NCI-H128 (cell line): ENCODE results near the gene UROD.

Experiments
- DNase-seq: peaks from one replicate; lab custom pipeline; 2025; ENCODE audit not compliant: unreplicated experiment; lab: John Stamatoyannopoulos, UW

Gene UROD

GRCh38 chr1:45008076-45008475, 4.0 kb upstream of the UROD start:
- DNase-seq, result no peak

- DNase-seq, result no peak
Measured at GRCh38 chr1:45008516-45008915, 3.5 kb upstream of the UROD start.

- no peak for DNase-seq
Measured at GRCh38 chr1:45009296-45009865, 2.7 kb upstream of the UROD start.

GRCh38 chr1:45009956-45010854, 1.8 kb upstream of the UROD start:
- peak; percentile 37 for DNase-seq

GRCh38 chr1:45010855-45011811, 921 bp upstream of the UROD start, which contains the start of gene HECTD3:
HECTD3 (minus strand) TSS chr1:45011324; CDS start chr1:45011257, 67 bp downstream.
- peak; percentile 47 for DNase-seq

GRCh38 chr1:45012639-45013278, 705 bp downstream of the UROD start:
- no peak for DNase-seq

- DNase-seq, result no peak
Measured at GRCh38 chr1:45013551-45014209, 1.6 kb downstream of the UROD start.

- peak; percentile 61 for DNase-seq
Measured at GRCh38 chr1:45014321-45015028, 2.4 kb downstream of the UROD start.

- DNase-seq, result no peak
Measured at GRCh38 chr1:45015683-45016082, 3.6 kb downstream of the UROD start.

- DNase-seq, result no peak
Measured at GRCh38 chr1:45016090-45016697, 4.1 kb downstream of the UROD start.

- no peak for DNase-seq
Measured at GRCh38 chr1:45016767-45017166, 4.7 kb downstream of the UROD start.

- DNase-seq, result peak; percentile 28
Measured at GRCh38 chr1:45018599-45019230, 6.7 kb downstream of the UROD start.

- no peak for DNase-seq
Measured at GRCh38 chr1:45023663-45024062, 11.6 kb downstream of the UROD start.

- no peak for DNase-seq
Measured at GRCh38 chr1:45026446-45026845, 14.4 kb downstream of the UROD start.

GRCh38 chr1:45032837-45033236, 20.8 kb downstream of the UROD start:
- no peak for DNase-seq

GRCh38 chr1:45033356-45033755, 21.3 kb downstream of the UROD start:
- DNase-seq, result no peak

GRCh38 chr1:45035631-45036301, 23.7 kb downstream of the UROD start:
- no peak for DNase-seq

- no peak for DNase-seq
Measured at GRCh38 chr1:45037456-45037855, 25.4 kb downstream of the UROD start.
